H1 (cell line): Measurements from ENCODE around the gene GPR42. TPM values are rescaled to one million over a fixed set of nuclear protein-coding genes. Genes with fewer than 3 reads are reported as not detected.

Source experiments
- CTCF ChIA-PET: fragments of 300-600 bp; sonication (Branson Sonifier 250); formaldehyde crosslinking; loops from one replicate; lab custom pipeline; 2021; ENCODE audit not compliant: partially characterized antibody; lab: Charles Lee
- POLR2A ChIA-PET: fragments of 300-600 bp; sonication (Branson Sonifier 250); formaldehyde crosslinking; loops from one replicate; lab custom pipeline; 2021; ENCODE audit warnings: inconsistent platforms; ENCODE audit not compliant: partially characterized antibody; lab: Charles Lee
- DNase-seq, 2 experiments: peaks; one replicate each; pipeline versions ENCODE4 v3.0.0 to v3.0.0-alpha.2; 2010 to 2022; ENCODE audit warnings: low spot score in 2 of 2, low read depth in 1 of 2, mixed read lengths in 1 of 2
- FAIRE-seq: peaks from 2 replicates; lab custom pipeline; 2011; peaks lifted over from hg19 to GRCh38; lab: Jason Lieb, UNC
- H2AFZ ChIP-seq: 2 replicates; pipeline ENCODE4 v1.8.1; 2012; ENCODE audit warnings: low read length, inconsistent platforms
- H2AK5ac ChIP-seq: 2 replicates; pipeline ENCODE4 v1.6.1; 2013; ENCODE audit warnings: low read depth, low read length
- H2BK120ac ChIP-seq: replicated peaks from 2 replicates; pipeline ENCODE3; 2013; ENCODE audit warnings: low read depth, low read length, inconsistent platforms
- H2BK12ac ChIP-seq: 2 replicates; pipeline ENCODE4 v1.6.1; 2013; ENCODE audit warnings: low read depth, low read length
- H2BK15ac ChIP-seq: 2 replicates; pipeline ENCODE4 v1.6.1; 2013; ENCODE audit warnings: low read length
- H2BK20ac ChIP-seq: 2 replicates; pipeline ENCODE4 v1.6.1; 2013; ENCODE audit warnings: low read length
- H2BK5ac ChIP-seq: 2 replicates; pipeline ENCODE4 v1.6.1; 2013; ENCODE audit warnings: low read depth, low read length
- H3K14ac ChIP-seq: 2 replicates; pipeline ENCODE4 v1.6.1; 2013; ENCODE audit warnings: inconsistent platforms; ENCODE audit not compliant: insufficient read length
- H3K18ac ChIP-seq: 2 replicates; pipeline ENCODE4 v1.6.1; 2013; ENCODE audit warnings: low read length; ENCODE audit errors: extremely low read depth
- H3K23ac ChIP-seq: 2 replicates; pipeline ENCODE4 v1.6.1; 2013; ENCODE audit warnings: inconsistent platforms; ENCODE audit not compliant: insufficient read length
- H3K23me2 ChIP-seq: 2 replicates; pipeline ENCODE4 v1.6.1; 2013; ENCODE audit warnings: low read depth, low read length
- H3K27ac ChIP-seq: 2 replicates; pipeline ENCODE4 v1.6.1; 2011; ENCODE audit warnings: low read depth, low read length, inconsistent platforms
- H3K27me3 ChIP-seq, 4 experiments: replicated peaks in 1 of 4; 1 replicate in 1 of 4; 2 replicates in 3 of 4; pipeline versions ENCODE4 v1.6.1 to v1.8.1; 2011 to 2013; ENCODE audit warnings: low read length in 3 of 4, mild to moderate bottlenecking in 3 of 4, inconsistent platforms in 2 of 4, mixed read lengths in 2 of 4, moderate library complexity in 1 of 4; ENCODE audit not compliant: control insufficient read depth in 3 of 4, insufficient read depth in 3 of 4; ENCODE audit errors: extremely low read depth in 1 of 4
- H3K36me3 ChIP-seq, 4 experiments: 2 replicates each; pipeline versions ENCODE4 v1.6.1 to v1.8.1; 2011 to 2013; ENCODE audit warnings: mild to moderate bottlenecking in 4 of 4, low read length in 3 of 4, moderate library complexity in 2 of 4, control low read depth in 1 of 4, inconsistent platforms in 1 of 4; ENCODE audit not compliant: insufficient read depth in 4 of 4, control insufficient read depth in 2 of 4
- H3K4ac ChIP-seq: replicated peaks from 2 replicates; pipeline ENCODE3; 2013; ENCODE audit warnings: low read length, low read depth, mixed read lengths, inconsistent platforms; ENCODE audit not compliant: insufficient read length
- H3K4me1 ChIP-seq, 4 experiments: replicated peaks in 1 of 4; 1 replicate in 1 of 4; 2 replicates in 3 of 4; pipeline versions ENCODE4 v1.6.1 to v1.8.1; 2011 to 2013; ENCODE audit warnings: low read length in 3 of 4, inconsistent platforms in 2 of 4, mixed read lengths in 1 of 4; ENCODE audit not compliant: insufficient read depth in 4 of 4, control insufficient read depth in 3 of 4
- H3K4me2 ChIP-seq, 2 experiments: 2 replicates each; pipeline versions ENCODE4 v1.6.1 to v1.8.1; 2011 to 2013; ENCODE audit warnings: low read depth in 2 of 2, low read length in 2 of 2, control low read depth in 1 of 2, inconsistent platforms in 1 of 2, mild to moderate bottlenecking in 1 of 2; ENCODE audit not compliant: insufficient read depth in 1 of 2
- H3K4me3 ChIP-seq, 4 experiments: fragments of 200-600, 300-600 bp in 1 of 4; sonication (generic), shearing (Covaris generic), sonication (Bioruptor Twin) in 1 of 4; 2 replicates each; pipeline versions ENCODE4 v1.5.1 to v1.8.1; 2011 to 2016; ENCODE audit warnings: low read length in 4 of 4, low read depth in 3 of 4, control low read depth in 2 of 4, inconsistent platforms in 2 of 4, mild to moderate bottlenecking in 2 of 4, mixed read lengths in 1 of 4, moderate library complexity in 1 of 4; ENCODE audit not compliant: insufficient read depth in 2 of 4; ENCODE audit errors: extremely low read depth in 1 of 4
- H3K56ac ChIP-seq: replicated peaks from 2 replicates; pipeline ENCODE3; 2013; ENCODE audit warnings: low read depth, mild to moderate bottlenecking, mixed read lengths, low read length, inconsistent platforms; ENCODE audit not compliant: insufficient read length
- H3K79me1 ChIP-seq: 2 replicates; pipeline ENCODE4 v1.6.1; 2013; ENCODE audit warnings: low read depth, low read length, control low read depth
- H3K79me2 ChIP-seq, 2 experiments: 2 replicates each; pipeline versions ENCODE4 v1.6.1 to v1.8.1; 2012 to 2013; ENCODE audit warnings: low read length in 2 of 2, mild to moderate bottlenecking in 2 of 2, inconsistent platforms in 1 of 2; ENCODE audit not compliant: insufficient read depth in 2 of 2, control insufficient read depth in 1 of 2
- H3K9ac ChIP-seq, 4 experiments: replicated peaks in 1 of 4; 1 replicate in 1 of 4; 2 replicates in 3 of 4; pipeline versions ENCODE4 v1.6.1 to v1.8.1; 2011 to 2013; ENCODE audit warnings: low read depth in 3 of 4, low read length in 3 of 4, control low read depth in 2 of 4, mild to moderate bottlenecking in 2 of 4, moderate library complexity in 2 of 4, inconsistent platforms in 1 of 4; ENCODE audit errors: extremely low read depth in 1 of 4
- H3K9me3 ChIP-seq, 2 experiments: 2 replicates each; pipeline versions ENCODE4 v1.6.1 to v1.8.1; 2012 to 2013; ENCODE audit warnings: mild to moderate bottlenecking in 2 of 2, moderate library complexity in 2 of 2, control low read depth in 1 of 2, inconsistent platforms in 1 of 2, low read depth in 1 of 2, low read length in 1 of 2, mixed read lengths in 1 of 2; ENCODE audit not compliant: insufficient read depth in 2 of 2
- H4K20me1 ChIP-seq, 2 experiments: replicated peaks in 1 of 2; 2 replicates each; pipeline versions ENCODE3 to v1.8.1; 2011 to 2013; ENCODE audit warnings: inconsistent platforms in 2 of 2, low read length in 2 of 2, mild to moderate bottlenecking in 1 of 2; ENCODE audit not compliant: insufficient read depth in 2 of 2, control insufficient read depth in 1 of 2
- H4K5ac ChIP-seq: 2 replicates; pipeline ENCODE4 v1.6.1; 2013; ENCODE audit warnings: low read length, low read depth, mixed read lengths, inconsistent platforms; ENCODE audit not compliant: insufficient read length
- H4K8ac ChIP-seq: 2 replicates; pipeline ENCODE4 v1.8.0; 2013; ENCODE audit warnings: mild to moderate bottlenecking, moderate library complexity, low read length, inconsistent platforms; ENCODE audit not compliant: insufficient read depth; ENCODE audit errors: extremely low read depth
- H4K91ac ChIP-seq: replicated peaks from 2 replicates; pipeline ENCODE3; 2013; ENCODE audit warnings: low read length, mixed read lengths, inconsistent platforms; ENCODE audit not compliant: insufficient read length
- CBX8 ChIP-seq: fragments of 300-800, 300-1000 bp; sonication (generic); IDR thresholded peaks from 2 replicates; pipeline ENCODE4 v1.7.1; 2016; ENCODE audit warnings: low read depth, low read length, borderline replicate concordance
- RAD21 ChIP-seq, 2 experiments: IDR thresholded peaks in 1 of 2; conservative IDR thresholded peaks in 1 of 2; 2 replicates each; pipeline ENCODE4 v1.6.1; 2011; ENCODE audit warnings: low read depth in 2 of 2, low read length in 2 of 2, improper control_type of control experiment in 1 of 2, inconsistent platforms in 1 of 2, mild to moderate bottlenecking in 1 of 2, moderate library complexity in 1 of 2
- RNF2 ChIP-seq: fragments of 200-900, 300-1000 bp; sonication (generic); IDR thresholded peaks from 2 replicates; pipeline ENCODE4 v1.7.1; 2016; ENCODE audit warnings: borderline replicate concordance, low read depth, mild to moderate bottlenecking, antibody characterized with exemption, low read length; ENCODE audit not compliant: poor library complexity, severe bottlenecking; ENCODE audit errors: missing control alignments
- SIRT6 ChIP-seq: IDR thresholded peaks from one replicate; pipeline ENCODE4 v1.7.1; 2012; ENCODE audit warnings: low read length, inconsistent platforms
- WGBS, 2 experiments: shearing (Covaris generic) in 1 of 2; methylation state at CpG; one replicate each; pipeline versions ENCODE4 v1.1.6 to v1.1.7; 2013 to 2015; ENCODE audit warnings: low lambda C conversion rate in 2 of 2, mixed read lengths in 2 of 2, inconsistent platforms in 1 of 2, low coverage in 1 of 2, missing lambda C conversion rate in 1 of 2; ENCODE audit not compliant: insufficient replicate concordance in 2 of 2, insufficient coverage in 1 of 2, insufficient read length in 1 of 2; ENCODE audit errors: extremely low coverage in 1 of 2, missing lambda C conversion rate in 1 of 2; 5-methylcytosine and 5-hydroxymethylcytosine counted together
- polyA plus RNA-seq, 7 experiments: library from polyadenylated mRNA; depleted of rRNA in 3 of 7; stranded (reverse) in 5 of 7; unstranded in 2 of 7; fragments of >200 nt in 5 of 7; fragments of 200-250 nt in 2 of 7; gene quantifications; 1 replicate in 5 of 7; 2 replicates in 1 of 7; 4 replicates in 1 of 7; pipeline versions ENCODE4 v1.2.1 to v1.2.3, GENCODE V29; 2011 to 2013; ENCODE audit warnings: missing spikeins in 2 of 7, mixed read lengths in 2 of 7
- total RNA-seq: library from RNA; stranded (reverse); fragmentation: NEBNext Ultra II Directional; extraction: Animal tissue kit (Norgen Biotek cat#: 25700); gene quantifications from 2 replicates; pipeline ENCODE4 v1.2.1, GENCODE V29; 2021
- TF ChIP-seq, protein P1 (sequence below): IDR thresholded peaks from 2 replicates; pipeline ENCODE4 v1.6.1; 2011; ENCODE audit warnings: low read length, improper control_type of control experiment

GPR42 gene
- total and polyA plus RNA-seq, 2 of the 8 experiments (the other 6 are each of a cell fraction or from before 2014, with no cell fraction given) = not detected

DNA sequence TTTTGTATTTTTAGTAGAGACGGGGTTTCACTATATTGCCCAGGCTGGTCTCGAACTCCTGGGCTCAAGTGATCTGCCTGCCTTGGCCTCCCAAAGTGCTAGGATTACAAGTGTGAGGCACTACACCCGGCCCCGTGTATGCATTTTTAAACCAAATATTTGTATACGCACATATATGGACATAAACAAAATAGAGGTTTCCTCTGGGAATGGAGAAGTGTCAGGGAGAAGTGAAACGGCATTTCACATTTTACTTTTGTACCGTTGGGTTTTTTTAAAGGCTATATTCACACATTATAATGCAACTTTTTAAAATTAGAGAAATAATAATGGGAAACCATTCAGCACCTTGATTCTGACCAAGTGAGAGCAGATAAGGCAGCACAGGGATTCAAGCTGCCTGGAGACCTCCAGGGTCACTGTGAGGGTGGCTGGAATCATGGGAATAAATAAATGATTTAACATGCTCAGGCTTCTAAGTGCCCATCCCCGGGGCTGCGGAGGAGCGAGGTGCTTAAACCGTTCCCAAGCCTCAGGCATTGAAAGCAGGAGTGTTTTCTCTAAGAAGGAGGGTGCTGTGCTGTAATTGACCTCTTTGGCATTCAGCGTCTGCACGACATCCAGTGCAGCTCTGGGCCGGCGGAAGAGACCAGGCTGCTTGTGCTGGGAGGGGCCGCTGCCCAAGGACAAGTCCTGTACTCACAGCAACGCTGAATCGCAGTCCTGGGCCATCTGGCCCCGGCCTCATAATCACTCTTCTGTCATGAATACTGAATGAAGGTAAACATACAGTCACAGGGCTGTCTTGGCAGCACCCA, 24.7 kb downstream of the GPR42 start:
- ChIA-PET POLR2A (no interaction called here), CTCF (no interaction called here)
- H3K79me1 ChIP-seq = no peaks in the 10 kb centered on the region
- H4K91ac ChIP-seq = no peak overlapping the region
- H2BK12ac ChIP-seq = no peak overlapping the region
- no peak overlapping the region for H4K5ac ChIP-seq
- FAIRE-seq (no peak), DNase-seq (no peak)
- no peak overlapping the region for H3K23ac ChIP-seq
- no peak overlapping the region for H3K4me2 ChIP-seq
- H3K4me1 ChIP-seq = no peaks in the 10 kb centered on the region
- 0 out of 7 replicates have a peak, but pooled peaks cover 0 to 2% (median 0%) of the 10 kb centered on the region in 4 experiments for H3K27me3 ChIP-seq
- no peak overlapping the region for H2AK5ac ChIP-seq
- no peaks in the 10 kb centered on the region for H3K79me2 ChIP-seq
- H3K4ac ChIP-seq = no peak overlapping the region
- H3K4me3 ChIP-seq = no peak overlapping the region
- H3K27ac ChIP-seq = no peak overlapping the region
- H4K20me1 ChIP-seq = no peaks in the 10 kb centered on the region
- no peak overlapping the region for H2BK120ac ChIP-seq
- peaks cover 7% of the 10 kb centered on the region; the same call in 1 of the 2 replicates for H3K23me2 ChIP-seq
- no peak overlapping the region for H3K9ac ChIP-seq
- TF ChIP-seq, protein P1, sequence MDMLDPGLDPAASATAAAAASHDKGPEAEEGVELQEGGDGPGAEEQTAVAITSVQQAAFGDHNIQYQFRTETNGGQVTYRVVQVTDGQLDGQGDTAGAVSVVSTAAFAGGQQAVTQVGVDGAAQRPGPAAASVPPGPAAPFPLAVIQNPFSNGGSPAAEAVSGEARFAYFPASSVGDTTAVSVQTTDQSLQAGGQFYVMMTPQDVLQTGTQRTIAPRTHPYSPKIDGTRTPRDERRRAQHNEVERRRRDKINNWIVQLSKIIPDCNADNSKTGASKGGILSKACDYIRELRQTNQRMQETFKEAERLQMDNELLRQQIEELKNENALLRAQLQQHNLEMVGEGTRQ = no peak
- no peak for TF ChIP-seq RAD21 (IDR thresholded peaks at IDR 0.05 in 1 of 2, conservative IDR thresholded peaks at IDR 0.05 in 1 of 2; ENCODE audit: low read depth in 2 of 2, low read length in 2 of 2)
- no peak for TF ChIP-seq RNF2
- TF ChIP-seq CBX8 = no peak
- TF ChIP-seq SIRT6 = no peak
- no peak overlapping the region for H3K56ac ChIP-seq
- H3K14ac ChIP-seq = no peak overlapping the region
- no peak overlapping the region for H2AFZ ChIP-seq
- no peak overlapping the region for H2BK5ac ChIP-seq
- no peak overlapping the region for H2BK20ac ChIP-seq
- 82% methylated on average over 19 of the region's 19 CpGs; no CpG with 5 or more reads in 1 of the 2 experiments for WGBS, 2 experiments
- no peaks in the 10 kb centered on the region; a peak in 1 of 8 replicates for H3K36me3 ChIP-seq
- no peak overlapping the region for H4K8ac ChIP-seq
- no peaks in the 10 kb centered on the region for H3K9me3 ChIP-seq
- no peak overlapping the region for H2BK15ac ChIP-seq
- no peak overlapping the region for H3K18ac ChIP-seq
